ENCODE measurements around the gene GPR32. TPM values are rescaled to one million over a fixed set of nuclear protein-coding genes. Genes with fewer than 3 reads are reported as not detected.

Gene GPR32
- total and polyA plus RNA-seq, 2 of the 8 experiments (the other 6 are each of a cell fraction or from before 2014, with no cell fraction given), result not detected

GRCh38 chr19:50725218-50725910 is 44.9 kb upstream of the GPR32 start (continued):
- no peak for TF ChIP-seq CTBP2 (IDR thresholded peaks at IDR 0.05; ENCODE audit: borderline replicate concordance, insufficient read depth, insufficient read length, low read length)
- no peak for TF ChIP-seq CHD2 (IDR thresholded peaks at IDR 0.05; ENCODE audit: low read length)
- no peak for TF ChIP-seq CHD1 (IDR thresholded peaks at IDR 0.05; ENCODE audit: low read depth, low read length)
- no peak for TF ChIP-seq FOSL1 (IDR thresholded peaks at IDR 0.05; ENCODE audit: insufficient read depth, low read depth, low read length)
- TF ChIP-seq KDM1A (IDR thresholded peaks at IDR 0.05; ENCODE audit: borderline replicate concordance, low read length), result no peak
- no peak for TF ChIP-seq JUN (IDR thresholded peaks at IDR 0.05; ENCODE audit: low read depth, low read length)
- TF ChIP-seq RNF2 (IDR thresholded peaks at IDR 0.05; ENCODE audit: borderline replicate concordance, low read depth, low read length, missing control alignments, poor library complexity, severe bottlenecking), result no peak
- no peak for TF ChIP-seq BCL11A (IDR thresholded peaks at IDR 0.05; ENCODE audit: low read depth in 2 of 2, low read length in 2 of 2)
- peak; percentile 87 for TF ChIP-seq CREB1 (IDR thresholded peaks at IDR 0.05)
- no peak for TF ChIP-seq TEAD4 (IDR thresholded peaks at IDR 0.05; ENCODE audit: low read depth, low read length)
- no peak for TF ChIP-seq RXRA (IDR thresholded peaks at IDR 0.05; ENCODE audit: insufficient read depth, low read depth, low read length)
- TF ChIP-seq GABPA (IDR thresholded peaks at IDR 0.05; ENCODE audit: borderline replicate concordance, insufficient read depth, low read length), result no peak
- no peak for TF ChIP-seq RAD21 (IDR thresholded peaks at IDR 0.05 in 1 of 2, conservative IDR thresholded peaks at IDR 0.05 in 1 of 2; ENCODE audit: low read depth in 2 of 2, low read length in 2 of 2)
- 0 out of 2 replicates have a peak, but pooled peaks have one; percentile 4 for TF ChIP-seq BACH1 (IDR thresholded peaks at IDR 0.05; ENCODE audit: low read length)
- TF ChIP-seq SIX5 (IDR thresholded peaks at IDR 0.05; ENCODE audit: low read depth, low read length), result no peak
- TF ChIP-seq POLR2AphosphoS5 (IDR thresholded peaks at IDR 0.05; ENCODE audit: low read depth, low read length), result no peak
- peak in 1 of 2 experiments; percentile 30; a peak in 1 of 4 replicates for TF ChIP-seq HDAC2 (IDR thresholded peaks at IDR 0.05; ENCODE audit: borderline replicate concordance in 1 of 2, low read depth in 2 of 2, low read length in 2 of 2)
- peak; percentile 72 for TF ChIP-seq TAF7 (optimal IDR thresholded peaks at IDR 0.05; ENCODE audit: borderline replicate concordance, low read depth, low read length)
- TF ChIP-seq MAFK (IDR thresholded peaks at IDR 0.05; ENCODE audit: low read depth, low read length), result no peak
- no peak for TF ChIP-seq HDAC6 (IDR thresholded peaks at IDR 0.05; ENCODE audit: low read depth, low read length)
- TF ChIP-seq GTF2F1 (IDR thresholded peaks at IDR 0.05; ENCODE audit: borderline replicate concordance, low read depth, low read length), result no peak
- TF ChIP-seq MAX (IDR thresholded peaks at IDR 0.05), result peak; percentile 90
- TF ChIP-seq RBBP5 (IDR thresholded peaks at IDR 0.05; ENCODE audit: borderline replicate concordance, low read depth, low read length), result peak; percentile 64; the same call in 1 of the 2 replicates
